GM19193 (cell line): Measurements from ENCODE around the gene TUBB3.

Experiments
- POLR2A ChIP-seq: IDR thresholded peaks from 4 replicates; pipeline ENCODE4 v1.6.1; 2011; ENCODE audit not compliant: insufficient read depth, insufficient read length; ENCODE audit errors: extremely low read depth

TUBB3 gene

DNA sequence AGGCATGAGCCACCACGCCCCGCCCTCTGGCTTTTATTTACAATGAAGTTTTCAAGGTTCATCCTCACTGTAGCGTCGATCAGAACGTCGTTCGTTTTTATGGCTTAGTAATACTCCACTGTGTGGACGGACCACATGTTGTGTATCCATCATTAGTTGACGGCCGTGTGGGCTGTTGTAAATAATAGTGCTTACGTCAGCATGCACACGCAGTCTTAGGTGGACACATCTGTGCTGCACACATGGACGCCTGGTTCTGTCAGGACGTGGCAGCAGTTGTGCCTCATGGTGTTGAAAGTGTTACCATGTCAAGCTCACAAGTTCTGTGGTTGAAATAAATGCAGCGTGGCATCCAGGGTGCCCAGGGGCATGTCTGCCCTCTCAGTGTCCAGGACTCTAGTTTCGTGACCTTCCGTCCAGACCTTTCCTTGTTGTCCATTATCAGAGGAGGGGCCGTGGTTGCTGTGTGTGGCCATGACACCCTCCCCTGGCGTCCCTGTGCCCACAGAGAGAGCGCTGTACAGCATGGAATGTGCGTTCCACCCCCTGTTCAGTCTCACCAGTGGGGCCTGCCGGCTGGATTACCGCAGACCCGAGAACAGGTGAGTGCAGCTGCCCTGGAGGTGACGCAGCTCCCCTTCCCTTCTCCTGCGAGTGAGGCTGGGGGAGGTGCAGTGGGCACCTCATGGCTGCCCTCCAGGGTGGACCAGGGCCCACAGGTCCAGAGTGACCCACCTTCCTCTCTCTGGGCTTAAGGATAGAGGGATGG lies 27.5 kb upstream of the TUBB3 start:
- TF ChIP-seq POLR2A, result no peak

DNA sequence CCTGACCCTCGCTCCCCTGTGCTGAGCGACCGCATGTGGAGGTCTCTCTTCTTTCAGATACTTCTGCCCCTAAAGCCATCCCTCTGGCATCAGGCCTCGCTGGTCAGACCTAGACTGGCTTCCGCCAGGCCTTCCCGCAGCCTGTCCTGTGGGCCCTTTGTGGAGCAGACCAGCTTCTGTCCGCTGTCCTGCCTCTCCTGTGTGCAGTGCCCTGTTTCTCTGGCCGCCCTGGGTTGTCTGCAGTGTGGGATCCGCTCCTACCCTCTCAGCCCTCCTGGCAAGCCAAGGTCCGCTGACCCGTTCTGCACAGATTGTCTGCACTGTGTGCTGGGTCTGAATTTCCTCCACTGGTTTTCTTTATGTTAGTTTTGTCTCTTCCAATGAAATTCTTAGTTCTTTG lies 25.9 kb upstream of the TUBB3 start:
- TF ChIP-seq POLR2A, result no peak

DNA sequence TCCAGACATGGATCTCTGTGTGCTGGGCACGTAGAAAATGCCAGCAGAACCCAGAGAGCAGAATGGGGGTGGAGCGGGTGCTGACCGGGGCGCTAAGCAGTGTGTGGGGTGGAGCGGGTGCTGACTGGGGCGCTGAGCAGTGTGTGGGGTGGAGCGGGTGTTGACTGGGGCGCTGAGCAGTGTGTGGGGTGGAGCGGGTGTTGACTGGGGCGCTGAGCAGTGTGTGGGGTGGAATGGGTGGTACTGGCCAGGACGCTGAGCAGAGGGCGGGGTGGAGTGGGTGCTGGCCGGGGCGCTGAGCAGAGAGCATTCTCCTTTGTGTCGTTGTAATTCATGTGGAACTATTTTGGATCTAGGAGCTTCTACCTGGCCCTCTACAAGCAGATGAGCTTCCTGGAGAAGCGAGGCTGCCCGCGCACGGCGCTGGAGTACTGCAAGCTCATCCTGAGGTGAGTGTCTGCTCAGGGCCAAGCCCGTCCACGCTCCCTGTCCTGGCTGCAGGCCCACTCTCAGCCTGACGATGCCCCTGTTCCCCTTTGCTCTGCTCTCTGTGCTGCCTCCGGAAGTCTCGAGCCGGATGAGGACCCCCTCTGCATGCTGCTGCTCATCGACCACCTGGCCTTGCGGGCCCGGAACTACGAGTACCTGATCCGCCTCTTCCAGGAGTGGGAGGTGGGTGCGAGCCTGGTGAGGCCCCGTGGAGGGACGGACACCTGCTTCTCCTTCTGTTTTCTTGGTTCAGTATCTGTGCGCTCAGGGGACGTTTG lies 24.8 kb upstream of the TUBB3 start:
- TF ChIP-seq POLR2A, result no peak

DNA sequence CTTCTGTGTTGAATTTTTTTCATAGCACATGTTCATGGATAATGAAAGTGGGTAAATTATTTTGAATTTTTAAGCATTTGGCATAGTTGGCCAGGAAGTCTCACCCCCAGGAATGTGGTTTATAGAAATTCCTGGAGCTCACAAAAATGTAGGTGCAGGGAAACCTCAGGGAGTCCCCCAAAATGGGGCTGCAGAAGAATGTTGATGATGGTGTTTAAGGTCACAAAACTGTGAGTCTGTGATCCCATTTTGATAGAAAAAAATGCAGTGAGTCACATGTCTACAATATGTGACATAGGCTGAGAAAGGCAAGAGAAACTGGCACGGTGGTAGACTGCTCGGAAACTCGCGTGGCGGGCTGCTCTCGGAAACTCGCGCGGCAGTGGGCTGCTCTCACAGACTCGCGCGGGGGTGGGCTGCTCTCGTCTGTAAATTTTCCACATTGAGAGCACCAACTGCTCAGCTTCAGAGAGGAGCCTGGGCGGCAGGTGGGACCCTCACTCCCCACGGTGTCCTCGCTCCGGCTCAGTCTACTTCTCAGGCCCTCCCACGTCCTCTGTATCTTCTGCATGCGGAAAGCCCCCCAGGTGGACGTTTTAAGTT lies 23.2 kb upstream of the TUBB3 start:
- TF ChIP-seq POLR2A, result no peak

GRCh38 chr16:89900885-89901284 lies 22.3 kb upstream of the TUBB3 start:
- no peak for TF ChIP-seq POLR2A

- TF ChIP-seq POLR2A, result no peak
Measured at GRCh38 chr16:89902980-89903379, 20.2 kb upstream of the TUBB3 start.

GRCh38 chr16:89903908-89904515 lies 19.1 kb upstream of the TUBB3 start:
- TF ChIP-seq POLR2A, result no peak

- no peak for TF ChIP-seq POLR2A
Measured at GRCh38 chr16:89904606-89905510, 18.3 kb upstream of the TUBB3 start.

- TF ChIP-seq POLR2A, result peak; percentile 33
Measured at GRCh38 chr16:89905511-89906139, 17.5 kb upstream of the TUBB3 start.

DNA sequence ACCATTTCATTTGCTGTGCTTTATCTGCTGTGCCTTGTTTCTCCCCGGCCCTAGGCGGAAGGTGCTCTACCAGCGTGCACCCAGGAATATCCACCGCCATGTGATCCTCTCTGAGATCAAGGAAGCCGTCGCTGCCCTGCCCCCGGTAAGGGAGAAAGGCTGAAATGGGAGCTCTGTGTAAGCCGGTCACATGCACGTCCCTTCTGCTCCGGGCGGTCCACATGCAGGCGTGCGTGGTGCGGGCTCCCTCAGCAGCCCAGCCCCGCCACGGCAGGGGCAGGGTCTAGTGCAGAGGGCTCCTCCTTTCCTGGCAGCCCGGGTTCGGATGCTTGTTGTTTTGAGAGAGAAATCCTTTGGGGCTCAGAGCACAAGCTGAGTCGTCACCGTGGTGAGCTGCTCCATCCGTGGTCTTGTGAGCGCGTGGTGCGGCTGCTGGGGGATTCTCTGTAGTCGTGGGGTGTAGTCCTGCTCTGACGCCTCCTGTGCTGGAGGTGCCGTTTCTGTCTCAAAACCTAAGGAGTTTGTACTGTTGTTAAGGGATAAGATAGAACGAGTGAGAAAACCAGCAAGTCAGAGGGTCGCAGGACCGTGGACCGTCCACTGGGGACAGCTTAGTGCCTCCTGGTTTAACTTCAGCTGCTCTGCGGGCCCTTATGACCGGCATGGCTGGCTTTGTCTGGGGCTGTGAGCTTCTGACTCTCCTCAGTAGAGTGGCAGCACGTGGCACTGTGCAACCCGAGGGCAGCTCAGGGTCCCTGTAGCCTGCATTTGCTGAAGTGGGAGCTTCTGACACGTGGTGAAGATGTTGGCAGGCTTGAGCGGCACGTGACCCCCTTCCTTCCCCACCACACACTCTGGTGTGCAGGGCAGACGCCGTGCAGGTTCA lies 16.8 kb upstream of the TUBB3 start:
- TF ChIP-seq POLR2A, result no peak

DNA sequence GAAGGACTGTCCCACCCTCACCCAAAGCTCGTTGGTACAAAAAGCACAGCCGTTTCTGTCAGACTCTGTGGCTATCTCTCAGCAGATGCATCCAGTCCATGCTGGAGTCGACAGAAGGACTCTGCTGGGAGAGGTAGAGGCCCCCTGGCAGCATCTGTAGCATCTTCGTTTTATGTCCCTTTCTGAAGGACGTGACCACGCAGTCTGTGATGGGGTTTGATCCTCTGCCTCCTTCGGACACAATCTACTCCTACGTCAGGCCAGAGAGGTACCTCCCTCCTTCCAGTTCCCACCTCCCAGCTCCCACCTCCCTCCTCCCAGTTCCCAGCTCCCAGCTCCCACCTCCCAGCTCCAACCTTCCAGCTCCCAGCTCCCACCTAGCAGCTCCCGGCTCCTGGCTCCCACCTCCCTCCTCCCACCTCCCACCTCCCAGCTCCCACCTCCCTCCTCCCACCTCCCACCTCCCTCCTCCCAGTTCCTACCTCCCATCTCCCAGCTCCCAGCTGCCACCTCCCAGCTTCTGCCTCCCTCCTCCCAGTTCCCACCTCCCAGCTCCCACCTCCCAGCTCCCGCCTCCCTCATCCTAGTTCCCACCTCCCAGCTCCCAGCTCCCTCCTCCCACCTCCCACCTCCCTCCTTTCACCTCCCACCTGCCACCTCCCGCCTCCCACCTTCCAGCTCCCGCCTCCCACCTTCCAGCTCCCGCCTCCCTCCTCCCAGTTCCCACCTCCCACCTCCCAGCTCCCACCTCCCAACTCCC lies 15.9 kb upstream of the TUBB3 start:
- no peak for TF ChIP-seq POLR2A

GRCh38 chr16:89908236-89908635 lies 14.9 kb upstream of the TUBB3 start:
- no peak for TF ChIP-seq POLR2A

- TF ChIP-seq POLR2A, result peak; percentile 34
Measured at GRCh38 chr16:89909777-89910716, 13.1 kb upstream of the TUBB3 start.
